ENCODE results near the gene HRH4.

GRCh38 chr18:24486684-24487083, 26.2 kb downstream of the HRH4 start:
- TF ChIP-seq CTCF (IDR thresholded peaks at IDR 0.05) (no peak), POLR2A (IDR thresholded peaks at IDR 0.05) (no peak)

Measured in lower leg skin (tissue), 3 donors.